NB4 (cell line): ENCODE data around the gene PCLO.

ENCODE experiments used
- DNase-seq: peaks from one replicate; pipeline ENCODE4 v3.0.0; 2010; ENCODE audit warnings: low read depth
- H3K4me3 ChIP-seq: one replicate; pipeline ENCODE4 v1.5.1; 2011; ENCODE audit warnings: mild to moderate bottlenecking, low read depth, low read length, moderate library complexity
- MYC ChIP-seq: IDR thresholded peaks from 2 replicates; pipeline ENCODE4 v1.6.1; 2011; ENCODE audit warnings: low read depth, low read length
- POLR2A ChIP-seq: IDR thresholded peaks from 2 replicates; pipeline ENCODE4 v1.6.1; 2011; ENCODE audit warnings: mild to moderate bottlenecking; ENCODE audit not compliant: insufficient read length; ENCODE audit errors: extremely low read depth
- TF ChIP-seq, protein P1 (sequence below): IDR thresholded peaks from 2 replicates; pipeline ENCODE4 v1.6.1; 2011; ENCODE audit warnings: low read depth, low read length
- TF ChIP-seq, protein P2 (sequence below): IDR thresholded peaks from one replicate; pipeline ENCODE4 v1.5.1; 2012; ENCODE audit warnings: low read depth, low read length

Gene PCLO

DNA sequence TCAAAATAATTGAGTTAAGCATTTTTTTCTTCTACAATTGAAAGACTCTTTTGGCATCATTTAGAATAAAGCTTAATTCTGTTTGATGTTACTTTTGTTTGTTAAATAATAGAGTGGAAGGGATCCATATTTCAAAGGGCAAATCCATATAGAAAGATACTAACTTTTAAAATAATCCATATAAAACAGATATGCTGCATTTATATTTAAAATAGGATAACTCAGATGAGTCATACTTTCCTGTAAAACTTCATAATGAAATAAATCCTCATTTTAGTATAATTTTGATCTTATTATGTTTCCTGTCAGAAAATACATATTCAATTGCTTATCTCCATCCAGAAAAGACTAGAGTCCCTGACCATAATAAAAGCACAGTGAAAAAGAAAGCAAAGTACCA is 323.6 kb downstream of the PCLO start:
- DNase-seq = no peak
- H3K4me3 ChIP-seq = no peak overlapping the region
- TF ChIP-seq, protein P1, sequence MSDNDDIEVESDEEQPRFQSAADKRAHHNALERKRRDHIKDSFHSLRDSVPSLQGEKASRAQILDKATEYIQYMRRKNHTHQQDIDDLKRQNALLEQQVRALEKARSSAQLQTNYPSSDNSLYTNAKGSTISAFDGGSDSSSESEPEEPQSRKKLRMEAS = no peak
- TF ChIP-seq POLR2A (no peak), MYC (no peak)
- TF ChIP-seq, protein P2, sequence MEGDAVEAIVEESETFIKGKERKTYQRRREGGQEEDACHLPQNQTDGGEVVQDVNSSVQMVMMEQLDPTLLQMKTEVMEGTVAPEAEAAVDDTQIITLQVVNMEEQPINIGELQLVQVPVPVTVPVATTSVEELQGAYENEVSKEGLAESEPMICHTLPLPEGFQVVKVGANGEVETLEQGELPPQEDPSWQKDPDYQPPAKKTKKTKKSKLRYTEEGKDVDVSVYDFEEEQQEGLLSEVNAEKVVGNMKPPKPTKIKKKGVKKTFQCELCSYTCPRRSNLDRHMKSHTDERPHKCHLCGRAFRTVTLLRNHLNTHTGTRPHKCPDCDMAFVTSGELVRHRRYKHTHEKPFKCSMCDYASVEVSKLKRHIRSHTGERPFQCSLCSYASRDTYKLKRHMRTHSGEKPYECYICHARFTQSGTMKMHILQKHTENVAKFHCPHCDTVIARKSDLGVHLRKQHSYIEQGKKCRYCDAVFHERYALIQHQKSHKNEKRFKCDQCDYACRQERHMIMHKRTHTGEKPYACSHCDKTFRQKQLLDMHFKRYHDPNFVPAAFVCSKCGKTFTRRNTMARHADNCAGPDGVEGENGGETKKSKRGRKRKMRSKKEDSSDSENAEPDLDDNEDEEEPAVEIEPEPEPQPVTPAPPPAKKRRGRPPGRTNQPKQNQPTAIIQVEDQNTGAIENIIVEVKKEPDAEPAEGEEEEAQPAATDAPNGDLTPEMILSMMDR = no peak

DNA sequence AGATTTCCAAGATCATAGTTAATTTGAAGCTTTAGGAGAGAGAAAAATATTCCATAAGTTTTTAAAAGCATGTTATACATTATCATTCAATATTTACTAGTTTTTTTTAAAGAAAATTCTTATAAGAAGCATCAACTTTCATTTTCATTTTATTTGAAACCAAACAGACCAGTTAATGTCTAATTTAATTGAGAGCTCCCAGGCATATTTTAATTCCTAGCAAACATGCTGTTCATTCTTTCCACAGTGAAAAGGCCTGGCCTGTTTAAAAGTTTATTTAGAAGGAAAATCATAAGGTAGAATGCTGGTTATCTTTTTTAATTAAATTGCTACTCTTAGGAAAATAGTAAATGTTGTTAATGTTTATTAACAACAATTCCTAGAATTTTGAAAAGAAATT is 324.4 kb downstream of the PCLO start:
- no peak overlapping the region for H3K4me3 ChIP-seq
- TF ChIP-seq MYC (no peak), POLR2A (no peak)
- TF ChIP-seq, protein P1 = no peak
- TF ChIP-seq, protein P2 = no peak
- DNase-seq = no peak

DNA sequence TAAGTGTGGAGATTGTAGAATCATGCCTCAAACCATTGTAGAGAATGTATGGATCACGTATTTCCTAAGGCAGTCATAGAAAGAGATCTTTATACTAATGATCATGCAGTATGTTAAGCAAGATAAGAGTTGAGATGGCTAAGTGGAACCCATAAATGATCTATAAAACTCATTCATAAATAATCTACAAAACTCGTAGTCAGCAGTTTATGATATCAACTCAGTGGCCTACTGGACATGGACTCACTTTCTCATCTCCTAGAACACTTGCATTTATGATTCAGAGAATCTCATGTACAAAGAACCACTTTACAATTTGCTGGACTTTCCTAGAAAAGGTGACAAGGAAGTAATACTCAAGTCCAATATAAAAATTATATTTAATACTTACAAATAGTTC is 339.6 kb downstream of the PCLO start:
- no peak for DNase-seq
- TF ChIP-seq MYC (no peak), POLR2A (no peak)
- TF ChIP-seq, protein P2 = no peak
- TF ChIP-seq, protein P1 = no peak
- H3K4me3 ChIP-seq = no peak overlapping the region

DNA sequence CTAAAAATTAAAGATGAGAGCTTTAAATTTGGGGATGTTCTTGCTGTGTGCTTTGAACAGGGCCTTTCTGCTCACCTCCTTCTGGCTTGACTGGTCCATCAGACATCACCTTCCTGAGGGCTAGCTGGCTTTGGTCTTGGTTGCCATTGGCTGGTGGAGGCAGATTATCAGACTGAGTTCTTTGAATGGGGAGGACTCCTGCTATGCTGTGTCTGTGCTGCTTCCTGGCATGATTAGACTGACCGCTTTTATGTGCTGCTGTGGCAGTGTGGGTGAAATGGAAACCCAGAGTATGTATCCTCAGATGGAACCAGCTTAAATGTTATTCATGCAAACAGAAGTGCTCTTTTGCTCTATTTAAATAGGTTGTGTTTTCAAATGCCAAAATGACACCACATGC is 341.6 kb downstream of the PCLO start:
- TF ChIP-seq, protein P1 = no peak
- TF ChIP-seq MYC (no peak), POLR2A (no peak)
- TF ChIP-seq, protein P2 = no peak
- no peak overlapping the region for H3K4me3 ChIP-seq
- no peak for DNase-seq

DNA sequence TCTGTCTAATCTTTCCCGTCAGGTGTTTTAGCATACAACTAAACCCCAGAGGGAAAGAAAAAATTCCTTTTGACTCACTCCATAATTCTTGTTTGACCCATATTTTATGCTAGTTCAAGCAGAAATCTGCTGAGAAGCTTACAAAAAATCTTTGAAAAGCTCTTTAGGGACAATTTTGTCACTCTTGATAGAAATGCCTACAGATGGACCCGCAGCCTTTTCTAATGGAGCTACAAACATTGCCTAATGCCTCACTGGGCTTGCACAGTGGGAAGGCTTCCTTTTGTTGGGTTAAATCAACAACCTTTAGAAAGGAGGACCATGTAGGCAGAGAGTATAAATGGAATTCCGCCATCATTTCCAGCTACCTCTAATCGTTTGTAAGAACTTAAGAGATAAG is 344.5 kb downstream of the PCLO start:
- DNase-seq = no peak
- H3K4me3 ChIP-seq = no peak overlapping the region
- no peak for TF ChIP-seq POLR2A
- TF ChIP-seq, protein P2 = no peak
- no peak for TF ChIP-seq MYC
- TF ChIP-seq, protein P1 = no peak

DNA sequence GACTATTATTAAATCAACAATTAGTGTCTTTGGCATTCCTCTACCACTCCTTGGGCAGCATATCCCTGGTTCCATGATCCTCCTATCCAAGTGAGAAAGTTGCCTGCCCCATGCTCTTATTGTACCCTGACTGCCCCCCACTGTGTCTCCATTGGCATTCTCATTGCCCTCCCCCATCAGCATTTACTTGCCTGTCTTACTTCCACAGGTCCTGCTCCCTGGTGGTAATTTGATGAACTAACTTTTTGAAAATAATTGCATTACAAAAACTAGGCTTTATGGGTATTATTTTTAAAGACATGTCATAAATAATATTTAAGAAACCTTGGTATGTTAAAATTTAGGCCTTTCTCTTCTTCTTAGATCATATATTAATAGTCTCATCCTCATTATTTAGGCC is 346.4 kb downstream of the PCLO start:
- TF ChIP-seq, protein P2 = no peak
- TF ChIP-seq MYC (no peak), POLR2A (no peak)
- TF ChIP-seq, protein P1 = no peak
- no peak for DNase-seq
- no peak overlapping the region for H3K4me3 ChIP-seq
